Measurements from ENCODE around the gene HTR1B.
A peak's percentile ranks its signal among the peaks of the same experiment; 100 is the strongest.

HTR1B gene, protein sequence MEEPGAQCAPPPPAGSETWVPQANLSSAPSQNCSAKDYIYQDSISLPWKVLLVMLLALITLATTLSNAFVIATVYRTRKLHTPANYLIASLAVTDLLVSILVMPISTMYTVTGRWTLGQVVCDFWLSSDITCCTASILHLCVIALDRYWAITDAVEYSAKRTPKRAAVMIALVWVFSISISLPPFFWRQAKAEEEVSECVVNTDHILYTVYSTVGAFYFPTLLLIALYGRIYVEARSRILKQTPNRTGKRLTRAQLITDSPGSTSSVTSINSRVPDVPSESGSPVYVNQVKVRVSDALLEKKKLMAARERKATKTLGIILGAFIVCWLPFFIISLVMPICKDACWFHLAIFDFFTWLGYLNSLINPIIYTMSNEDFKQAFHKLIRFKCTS
- long read RNA-seq, donor 1 = 0 reads
- long read RNA-seq, donor 2, partial matches to known transcripts = 0 of 1 reads
- long read RNA-seq, donor 2, other reads (novel, unspliced or antisense) = 0 of 1 reads
- long read RNA-seq, donor 3 = 0 reads
- long read RNA-seq, donor 4 = 0 reads
- long read RNA-seq, donor 5, partial matches to known transcripts = 0 of 1 reads
- long read RNA-seq, donor 5, other reads (novel, unspliced or antisense) = 0 of 1 reads
- long read RNA-seq, donor 6 = 0 reads
- long read RNA-seq, donor 7, partial matches to known transcripts = 0 of 2 reads
- long read RNA-seq, donor 7, other reads (novel, unspliced or antisense) = 0 of 2 reads
- long read RNA-seq, donor 8 = 0 reads

DNA sequence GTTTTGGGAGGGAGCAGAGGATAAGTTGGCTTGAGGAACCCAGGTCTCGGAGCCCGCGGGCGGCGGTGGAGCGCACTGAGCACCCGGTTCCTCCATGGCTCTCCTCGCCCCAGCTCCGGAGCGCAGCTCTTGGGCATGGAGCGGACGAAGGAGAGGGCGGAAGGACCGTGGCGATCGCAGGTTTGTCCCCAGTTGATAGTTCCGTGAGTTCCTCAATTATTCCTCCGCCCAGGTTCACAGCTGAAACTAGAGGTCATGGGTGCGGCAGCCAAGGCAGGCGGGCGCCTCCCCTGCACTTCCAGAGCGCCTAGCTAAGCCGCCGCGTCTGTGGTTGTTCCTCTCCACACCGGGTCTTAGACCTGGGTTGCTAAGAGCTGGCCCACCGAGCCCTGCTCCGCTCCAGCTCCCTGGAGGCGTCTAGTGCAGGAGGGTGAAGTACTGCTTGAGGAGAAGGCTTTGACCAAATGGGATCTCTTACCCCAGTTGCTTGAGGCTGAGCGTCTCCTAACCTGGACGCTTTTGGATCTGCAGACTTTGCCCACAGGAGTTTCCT, at the start of gene HTR1B:
HTR1B (minus strand) TSS at position 184 of the 553 bp plus-strand sequence; CDS start at position 96, 88 bp downstream.
- peak; percentile 58 for DNase-seq

DNA sequence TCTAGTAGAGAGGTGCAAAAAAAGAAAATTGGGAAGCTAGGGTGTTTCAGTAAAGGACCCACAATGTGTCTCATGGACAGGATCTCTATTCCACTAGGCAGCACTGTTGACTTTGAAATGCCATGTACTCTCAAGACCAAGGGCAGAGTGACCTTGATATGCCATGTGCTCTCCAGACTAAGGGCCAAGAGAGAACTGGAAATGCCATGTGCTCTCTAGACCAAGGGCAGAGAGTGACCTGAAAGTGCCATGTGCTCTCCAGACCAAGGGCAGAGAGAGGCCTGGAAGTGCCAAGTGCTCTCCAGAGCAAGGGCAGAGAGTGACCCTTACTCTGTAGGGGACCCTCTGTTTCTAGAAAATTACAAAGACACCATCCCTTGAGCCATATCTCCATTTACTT, 49.3 kb upstream of the HTR1B start:
- no peak for DNase-seq

DNA sequence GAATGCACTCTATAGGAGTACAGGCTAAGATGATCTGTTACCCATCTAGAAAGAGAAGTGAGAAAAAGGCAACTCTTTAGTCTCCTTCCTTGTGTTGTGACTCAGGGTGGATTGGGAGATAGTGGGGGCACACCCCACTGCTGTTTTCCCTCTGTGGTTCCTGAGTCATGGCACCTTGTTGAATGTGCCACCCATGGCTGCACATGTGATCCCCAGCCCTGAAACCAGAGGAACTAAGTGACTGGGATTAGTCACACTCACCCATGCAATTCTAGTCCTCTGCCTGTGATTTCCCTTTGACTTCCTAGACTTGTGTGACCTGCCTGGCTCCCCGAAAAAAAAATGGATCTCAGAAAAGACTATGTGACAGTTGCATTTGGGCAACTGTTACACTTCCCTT, 48.6 kb upstream of the HTR1B start:
- no peak for DNase-seq

DNA sequence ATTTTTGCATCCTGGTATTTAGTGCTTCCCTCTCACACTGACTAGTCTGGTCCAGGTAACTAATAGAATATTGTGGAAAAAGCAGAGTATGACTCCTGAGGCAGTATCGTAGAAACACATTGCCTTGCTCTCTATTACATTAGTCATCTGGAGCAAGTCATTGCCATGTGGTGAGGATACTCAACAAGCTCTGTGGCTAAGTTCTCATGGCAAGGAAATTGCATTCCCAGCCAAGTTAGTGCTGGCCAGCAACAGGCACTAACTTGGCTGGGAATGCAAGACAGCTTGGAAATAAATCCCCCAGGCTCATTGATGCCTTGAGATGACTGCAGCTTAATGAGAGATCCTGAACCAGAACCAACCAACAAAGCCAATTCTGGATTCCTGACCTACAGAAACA, 39.7 kb upstream of the HTR1B start:
- no peak for DNase-seq

DNA sequence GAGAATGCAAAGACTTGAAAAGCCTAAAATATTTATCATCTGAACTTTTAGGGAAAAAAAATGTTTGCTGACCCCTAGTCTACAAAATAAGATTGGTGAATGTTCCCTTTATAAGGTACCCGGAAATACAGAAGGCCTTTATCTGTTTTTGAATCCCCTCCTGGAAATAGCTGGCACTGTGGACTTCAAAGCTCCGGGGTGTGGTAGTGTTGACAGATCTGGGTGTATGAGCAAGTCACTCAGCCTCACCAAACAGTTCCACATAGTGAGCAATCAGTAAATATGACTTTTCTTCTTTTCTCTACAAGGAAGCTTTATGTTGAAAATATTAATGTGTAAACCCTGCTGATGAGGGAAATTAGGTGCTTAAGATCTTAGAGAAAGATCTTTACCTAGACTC, 29.2 kb upstream of the HTR1B start:
- no peak for DNase-seq

DNA sequence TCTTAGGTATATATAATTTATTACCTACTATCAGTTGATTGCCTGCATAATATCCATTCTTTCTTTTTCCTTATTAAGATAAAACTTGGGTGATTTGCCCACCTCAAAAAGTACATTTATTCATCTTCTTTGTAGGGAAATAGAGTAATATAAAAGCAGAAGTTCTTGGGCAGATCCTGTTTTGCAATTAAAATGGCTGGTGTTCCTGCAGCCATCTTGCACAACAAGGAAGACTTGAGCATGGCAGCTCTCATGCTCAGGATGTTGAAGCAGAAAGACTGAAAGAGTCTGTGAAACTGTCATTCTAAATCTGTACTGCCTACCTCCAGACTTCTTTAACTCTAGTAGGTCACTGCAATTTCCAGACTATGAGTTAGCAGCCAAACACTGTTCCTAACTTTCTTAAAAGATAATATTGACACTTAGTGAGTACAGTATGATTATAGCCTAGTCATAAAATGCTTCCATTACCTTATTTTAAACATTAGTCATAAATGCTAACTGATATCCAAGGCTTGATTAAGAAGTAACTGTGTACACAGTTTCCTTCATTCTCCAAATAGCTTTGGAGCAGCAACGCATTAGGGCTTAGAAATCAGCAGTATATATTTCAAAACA, 24.6 kb upstream of the HTR1B start:
- DNase-seq = no peak

DNA sequence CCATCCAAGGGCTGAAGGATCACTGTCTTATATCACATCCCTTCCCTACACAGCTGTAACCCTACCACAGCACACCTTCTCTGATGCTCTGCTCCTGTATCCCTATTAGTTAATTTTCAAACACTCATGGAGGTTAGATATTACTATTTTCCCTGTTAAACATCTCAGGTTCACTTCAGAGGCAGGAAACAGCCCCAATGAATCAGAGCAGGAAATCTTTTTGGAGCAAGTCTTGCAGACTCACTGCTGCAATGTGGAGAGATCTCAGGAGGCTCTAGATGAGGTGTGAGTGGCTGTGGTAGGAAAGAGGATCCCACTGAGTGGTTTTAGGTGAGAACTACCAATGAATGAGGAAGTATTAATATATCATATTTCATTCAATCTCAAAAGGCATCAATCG, 19.7 kb upstream of the HTR1B start:
- no peak for DNase-seq

DNA sequence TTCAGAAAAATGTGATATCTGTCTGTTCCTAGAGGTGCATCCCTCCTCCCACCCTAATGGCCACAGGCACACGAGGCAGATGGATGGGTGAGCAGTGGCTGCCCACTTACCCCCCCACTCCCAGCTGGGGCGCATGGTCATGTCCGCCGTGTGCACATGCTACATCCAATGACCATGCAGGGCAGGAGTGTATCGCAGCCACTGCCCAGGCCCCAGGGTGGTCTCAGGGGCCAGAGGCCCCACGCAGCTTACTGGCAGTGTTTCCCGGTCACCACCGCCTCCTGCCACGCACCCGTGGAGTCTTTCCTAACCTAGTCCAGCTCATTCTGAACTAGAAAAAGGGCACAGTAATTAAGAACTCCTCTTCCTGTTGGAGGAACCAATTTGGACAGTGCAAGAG, 11.7 kb upstream of the HTR1B start:
- no peak for DNase-seq

DNA sequence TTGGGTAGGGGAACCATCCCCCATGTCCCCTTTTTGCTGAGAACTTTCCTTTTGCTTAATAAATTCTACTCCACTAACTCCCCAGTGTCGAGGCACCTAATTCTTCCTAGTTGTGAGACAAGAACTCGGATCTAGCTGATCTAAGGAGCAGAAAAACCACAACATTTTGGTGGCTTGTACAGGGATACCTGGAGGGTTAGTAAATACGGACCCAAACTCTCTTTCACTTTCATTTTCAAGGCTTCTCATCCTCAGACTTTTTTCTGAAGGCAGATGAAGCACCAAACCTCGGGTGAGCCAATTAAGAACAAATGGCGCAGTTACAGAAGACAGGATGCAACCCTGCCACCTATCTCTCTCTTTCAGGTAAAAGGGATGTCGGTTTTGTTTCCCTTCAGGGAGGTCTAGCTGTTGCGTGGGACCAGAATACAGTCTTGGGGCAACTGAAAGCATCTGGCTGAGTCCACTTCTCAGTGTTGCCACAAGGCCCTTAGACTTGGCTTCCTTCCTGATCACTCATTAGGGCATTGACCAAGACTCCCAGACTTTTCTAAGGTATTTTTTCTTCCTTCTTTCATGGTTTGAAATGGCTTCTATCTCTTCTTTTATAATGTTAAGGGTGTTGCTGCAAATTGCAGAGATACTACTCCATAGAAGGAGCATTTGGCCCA, 11.1 kb upstream of the HTR1B start:
- DNase-seq = no peak

DNA sequence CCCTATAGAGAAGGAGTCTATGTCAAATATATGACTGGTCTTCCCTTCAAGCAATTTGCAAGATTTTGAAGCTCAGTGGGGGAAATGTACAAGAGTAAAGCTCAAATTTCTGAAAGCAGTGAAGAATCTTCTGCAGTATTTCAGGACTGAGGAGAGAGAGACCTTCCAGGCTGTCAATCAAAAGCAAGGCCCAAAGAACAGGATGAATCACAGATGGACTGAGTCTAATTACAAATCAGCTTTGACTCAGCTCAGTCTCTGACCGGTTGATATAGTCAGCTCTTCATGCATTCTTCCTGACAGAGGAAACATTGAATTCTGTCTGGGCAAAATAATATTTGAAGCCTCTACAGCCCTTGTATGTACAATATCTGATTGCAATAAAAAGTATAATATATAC, 7.7 kb upstream of the HTR1B start:
- no peak for DNase-seq

DNA sequence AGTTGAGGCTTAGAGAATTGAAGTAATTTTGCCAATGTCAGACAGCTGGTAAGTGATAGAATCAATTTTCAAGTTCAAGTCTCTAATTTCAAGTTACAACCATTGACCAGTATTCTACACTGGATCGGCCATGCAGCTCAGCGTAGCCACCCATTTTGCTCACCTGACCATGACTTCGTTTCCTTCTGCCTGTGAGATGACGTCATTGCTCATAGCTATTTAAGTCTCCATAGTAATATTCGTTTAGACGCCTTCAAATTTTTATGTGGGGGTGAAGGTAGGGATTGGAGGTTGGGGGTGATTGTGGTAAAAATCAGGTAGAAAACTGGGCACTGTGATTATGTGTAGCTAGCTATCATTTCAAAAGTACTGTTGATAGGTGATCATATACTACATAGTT, 5.6 kb upstream of the HTR1B start:
- DNase-seq = no peak

DNA sequence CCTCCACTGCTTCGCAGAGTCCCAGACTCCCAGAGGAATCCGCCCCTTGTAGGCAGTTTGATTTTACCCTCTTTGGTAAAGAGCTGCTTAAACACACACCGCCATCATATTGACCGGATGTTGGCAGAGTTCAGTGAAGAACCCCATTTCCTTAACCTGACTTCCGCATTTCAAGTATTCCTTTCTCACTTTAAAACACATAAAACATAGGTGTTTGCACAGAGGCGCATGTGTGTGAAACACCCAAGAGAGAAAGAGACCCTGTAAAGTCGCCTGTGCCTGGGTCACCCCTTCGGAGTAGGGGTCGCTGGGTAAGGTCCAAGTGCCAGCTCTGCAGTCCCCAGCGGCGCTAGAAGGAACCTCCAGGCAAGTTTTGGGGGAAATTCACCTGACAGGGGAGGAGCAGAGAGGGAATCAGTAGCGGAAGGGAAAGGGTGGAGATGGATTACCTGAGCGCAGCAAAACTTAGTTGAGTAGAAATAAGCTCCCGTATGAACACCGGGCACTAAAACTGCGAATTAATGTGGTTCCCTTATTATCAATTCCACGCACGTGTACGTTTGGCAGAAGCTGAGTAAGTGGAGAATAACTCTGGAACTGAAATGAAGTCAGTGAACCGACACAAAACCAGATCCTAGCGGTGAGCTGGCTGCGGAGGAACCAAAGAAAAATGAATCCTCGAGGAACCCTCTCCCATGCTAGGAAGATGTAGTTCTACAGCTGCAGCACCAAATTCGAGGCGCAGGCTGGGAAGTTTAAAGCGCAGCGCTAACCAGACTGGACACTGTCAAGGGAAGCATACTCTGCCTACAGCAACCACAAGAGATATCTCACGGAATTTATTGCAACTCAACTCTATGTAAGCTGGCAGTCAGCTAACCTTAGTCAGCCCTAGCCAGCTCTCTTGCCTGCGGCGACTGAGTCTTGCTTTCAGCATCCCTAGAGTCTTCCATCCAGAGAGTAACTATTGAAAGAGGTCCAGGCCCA, 3.5 kb upstream of the HTR1B start:
- DNase-seq = peak; percentile 36

DNA sequence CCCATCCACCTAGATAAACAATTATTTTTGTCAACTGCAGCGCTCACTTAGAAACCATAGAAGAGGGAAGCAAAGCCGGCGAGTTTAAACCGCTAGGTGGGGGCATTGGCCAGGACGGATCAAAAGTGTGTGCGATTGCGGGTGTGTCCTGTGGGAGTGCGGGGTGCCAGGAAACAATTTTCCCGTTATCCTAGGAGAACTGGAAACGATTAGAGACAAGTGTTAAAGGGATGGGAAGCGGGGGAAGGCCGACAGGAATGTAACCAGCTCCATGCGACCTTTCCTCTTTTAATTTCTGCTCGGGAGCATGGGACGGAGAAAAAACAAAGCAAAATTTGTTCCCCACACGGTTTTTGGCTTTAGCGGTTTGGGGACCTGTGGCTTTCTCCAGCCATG, 2.8 kb upstream of the HTR1B start:
- DNase-seq = peak; percentile 53

DNA sequence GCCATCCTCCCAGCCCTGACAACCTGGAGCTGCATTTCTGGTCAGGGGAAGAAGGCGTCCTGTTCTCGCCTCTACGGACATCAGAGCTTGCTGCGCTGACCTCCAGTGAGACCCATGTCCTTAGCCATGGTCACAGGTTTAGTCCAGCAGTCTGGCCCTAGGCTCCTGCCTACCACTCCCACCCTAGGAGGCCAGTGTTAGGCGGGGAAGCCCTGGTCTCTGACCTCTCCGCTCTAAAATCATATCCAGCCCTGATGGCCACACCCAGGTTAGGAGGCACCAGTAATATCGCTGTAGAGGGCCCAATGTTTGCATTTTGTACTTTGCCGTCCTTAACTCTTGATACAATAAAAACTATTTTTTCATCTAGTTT, 1.2 kb upstream of the HTR1B start:
- no peak for DNase-seq

DNA sequence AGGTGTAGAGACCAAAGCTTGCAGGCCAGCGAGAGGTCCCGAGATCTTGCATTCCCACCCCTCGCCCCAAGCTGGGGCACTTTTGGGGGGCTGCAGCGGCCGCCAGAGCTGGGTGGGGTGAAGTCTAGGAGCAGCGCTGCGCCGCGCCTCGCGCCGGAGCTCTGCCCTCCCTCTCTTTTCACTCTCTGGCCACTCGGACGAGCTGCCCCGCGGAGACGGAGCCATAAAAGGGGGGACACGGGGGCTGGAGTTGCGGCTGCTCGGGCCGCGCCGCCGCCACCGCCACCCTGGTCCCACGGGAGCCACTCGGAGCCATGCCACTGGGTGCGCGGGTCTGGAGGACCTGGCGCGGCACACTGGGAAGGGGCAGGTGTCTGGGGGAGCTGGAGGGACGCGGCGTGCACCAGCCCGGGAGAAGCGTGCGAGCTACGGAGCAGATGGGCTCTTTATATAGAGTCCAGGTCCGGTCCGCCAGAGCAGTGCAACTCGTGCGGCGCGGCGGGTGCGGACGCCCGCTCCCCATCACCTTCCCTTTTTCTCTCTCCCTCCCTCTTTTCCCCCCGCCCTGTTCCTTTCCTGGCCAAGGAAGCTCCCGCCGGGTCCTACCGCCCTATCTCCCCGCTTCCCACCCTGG, 687 bp upstream of the HTR1B start:
- peak; percentile 63 for DNase-seq

DNA sequence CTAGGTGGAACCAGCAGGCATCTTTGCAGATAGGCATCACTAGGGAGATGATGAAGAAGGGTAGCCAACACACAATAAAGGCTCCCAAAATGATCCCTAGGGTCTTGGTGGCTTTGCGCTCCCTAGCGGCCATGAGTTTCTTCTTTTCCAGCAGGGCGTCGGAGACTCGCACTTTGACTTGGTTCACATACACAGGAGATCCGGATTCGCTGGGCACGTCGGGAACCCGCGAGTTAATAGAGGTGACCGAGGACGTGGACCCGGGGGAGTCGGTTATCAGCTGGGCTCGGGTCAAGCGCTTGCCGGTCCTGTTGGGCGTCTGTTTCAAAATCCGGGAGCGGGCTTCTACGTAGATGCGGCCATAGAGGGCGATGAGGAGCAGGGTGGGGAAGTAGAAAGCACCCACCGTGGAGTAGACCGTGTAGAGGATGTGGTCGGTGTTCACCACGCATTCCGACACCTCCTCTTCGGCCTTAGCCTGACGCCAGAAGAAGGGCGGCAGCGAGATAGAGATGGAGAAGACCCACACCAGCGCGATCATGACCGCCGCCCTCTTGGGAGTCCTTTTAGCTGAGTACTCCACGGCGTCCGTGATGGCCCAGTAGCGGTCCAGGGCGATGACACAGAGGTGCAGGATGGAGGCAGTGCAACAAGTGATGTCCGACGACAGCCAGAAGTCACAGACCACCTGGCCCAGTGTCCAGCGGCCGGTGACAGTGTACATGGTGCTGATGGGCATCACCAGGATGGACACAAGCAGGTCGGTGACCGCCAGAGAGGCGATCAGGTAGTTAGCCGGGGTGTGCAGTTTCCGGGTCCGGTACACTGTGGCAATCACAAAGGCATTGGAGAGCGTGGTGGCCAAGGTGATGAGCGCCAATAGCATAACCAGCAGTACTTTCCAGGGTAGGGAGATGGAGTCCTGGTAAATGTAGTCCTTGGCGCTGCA, 658 bp downstream of the HTR1B start:
- DNase-seq = peak; percentile 18

DNA sequence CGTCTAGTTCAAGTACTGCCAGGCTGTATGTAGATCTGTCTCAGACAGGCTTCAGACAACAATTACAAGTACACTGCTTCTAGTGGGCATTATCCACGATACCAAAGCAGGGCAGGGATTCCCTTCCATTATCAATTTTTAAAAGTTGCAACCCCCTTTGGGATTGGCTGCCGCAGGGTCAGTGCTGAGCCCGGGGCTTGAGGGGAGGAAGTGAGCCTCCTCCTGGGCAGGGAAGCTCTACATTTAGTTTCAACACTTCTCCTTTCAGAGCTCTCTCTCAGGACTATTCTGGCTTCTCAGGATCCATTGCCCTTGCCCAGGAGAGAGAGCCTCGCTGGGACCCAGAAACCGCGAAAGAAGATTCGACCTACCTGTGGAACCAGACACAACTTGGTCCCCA, 1.5 kb downstream of the HTR1B start:
- DNase-seq = no peak

DNA sequence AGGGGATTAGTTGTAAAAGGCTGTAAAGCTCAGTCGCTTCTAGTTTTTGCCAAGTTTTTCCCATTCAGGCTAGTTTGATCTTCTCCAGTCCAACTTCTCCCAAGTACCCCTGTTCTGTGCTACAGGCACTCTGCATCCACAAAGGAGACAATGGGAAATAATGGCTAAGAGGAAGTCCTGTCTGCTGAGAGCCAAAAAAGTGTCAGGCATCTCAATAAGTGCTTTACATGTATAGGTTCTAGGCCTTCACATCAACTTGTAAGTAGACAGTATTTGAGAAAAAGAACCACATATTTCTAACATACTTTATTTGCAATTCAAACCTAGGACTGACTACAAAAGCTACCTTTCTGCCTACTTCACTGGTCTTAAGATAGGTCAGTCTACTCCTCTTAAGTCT, 4.9 kb downstream of the HTR1B start:
- DNase-seq = no peak

DNA sequence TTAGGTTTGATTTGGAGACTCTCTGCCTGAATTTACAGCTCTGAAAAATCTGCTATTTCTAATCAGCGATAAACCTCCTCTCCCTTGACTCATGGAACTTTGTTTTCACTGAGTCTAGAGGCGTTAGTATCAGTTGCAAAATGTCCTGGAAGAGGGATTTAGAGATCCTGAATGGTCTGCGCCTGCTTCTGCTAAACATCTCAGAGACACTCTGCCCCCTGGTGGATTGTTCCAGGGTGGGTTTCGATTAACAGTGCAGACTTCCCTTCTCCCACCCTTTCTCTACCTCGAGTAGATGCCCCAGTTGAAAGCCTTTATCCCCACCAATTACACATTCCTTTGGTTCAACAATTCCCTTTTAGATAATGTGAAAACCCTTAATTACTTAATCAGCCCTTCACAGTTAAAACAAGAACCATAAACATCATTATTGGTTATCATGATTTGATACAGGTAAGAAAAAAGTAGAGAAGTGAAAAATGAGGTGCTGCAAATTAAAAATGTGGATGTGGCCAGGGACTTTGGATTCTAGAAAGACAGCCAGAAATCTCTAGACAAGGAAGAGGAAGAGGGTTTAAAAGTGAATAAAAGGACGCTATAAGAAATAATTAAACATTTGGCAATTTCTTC, 5.5 kb downstream of the HTR1B start:
- DNase-seq = no peak

Measured in right kidney (tissue), 9 donors.